Endothelial cell of umbilical vein (primary cell): Measurements from ENCODE around the gene INTS11. TPM values are rescaled to one million over a fixed set of nuclear protein-coding genes. Genes with fewer than 3 reads are reported as not detected.
"Not testable (repeated sequence)": the region's sequence is repeated elsewhere in the genome, so short reads cannot be mapped to it uniquely, and the experiment has no call there.

ENCODE experiments used
- BruUV-seq: library from RNA; stranded (reverse); fragments of 400-500 nt; replicated peaks from 2 replicates; lab custom pipeline; 2021; lab: Mats Ljungman, UMichigan
- CTCF ChIA-PET: fragments of 300-600, 350-600 bp; sonication (Branson Sonifier 250); formaldehyde crosslinking; loops from one replicate; lab custom pipeline; 2021; ENCODE audit warnings: antibody characterized with exemption, inconsistent platforms; lab: Charles Lee
- POLR2A ChIA-PET: fragments of 300-600, 350-600 bp; sonication (Branson Sonifier 250); formaldehyde crosslinking; loops from one replicate; lab custom pipeline; 2021; ENCODE audit warnings: antibody characterized with exemption, inconsistent platforms; lab: Charles Lee
- DNase-seq: peaks from one replicate; pipeline ENCODE4 v3.0.0-alpha.2; 2011; ENCODE audit warnings: low read depth, low spot score
- FAIRE-seq: peaks from 2 replicates; lab custom pipeline; 2011; peaks lifted over from hg19 to GRCh38; lab: Jason Lieb, UNC
- H2AFZ ChIP-seq: 2 replicates; pipeline ENCODE4 v1.6.0; 2012; ENCODE audit warnings: low read depth, low read length, control low read depth, inconsistent platforms
- H3K27ac ChIP-seq: 2 replicates; pipeline ENCODE4 v1.5.1; 2011; ENCODE audit warnings: low read depth, mild to moderate bottlenecking, control low read depth, low read length, moderate library complexity; ENCODE audit not compliant: insufficient read depth
- H3K27me3 ChIP-seq, 2 experiments: 2 replicates each; pipeline versions ENCODE4 v1.6.0 to v1.6.1; 2011; ENCODE audit warnings: low read length in 2 of 2, mixed read lengths in 1 of 2; ENCODE audit not compliant: control insufficient read depth in 2 of 2, insufficient read depth in 2 of 2
- H3K36me3 ChIP-seq, 2 experiments: 2 replicates in 1 of 2; 3 replicates in 1 of 2; pipeline ENCODE4 v1.5.1; 2011; ENCODE audit warnings: low read length in 2 of 2, mild to moderate bottlenecking in 1 of 2, moderate library complexity in 1 of 2; ENCODE audit not compliant: control insufficient read depth in 2 of 2, insufficient read depth in 2 of 2; ENCODE audit errors: extremely low read depth in 1 of 2
- H3K4me1 ChIP-seq: 3 replicates; pipeline ENCODE4 v1.5.1; 2011; ENCODE audit warnings: mild to moderate bottlenecking, low read length; ENCODE audit not compliant: control insufficient read depth, insufficient read depth; ENCODE audit errors: extremely low read depth
- H3K4me2 ChIP-seq: 2 replicates; pipeline ENCODE4 v1.6.1; 2011; ENCODE audit warnings: low read length, control low read depth, mixed read lengths; ENCODE audit not compliant: insufficient read depth
- H3K4me3 ChIP-seq, 3 experiments: fragments of 200-600 bp in 1 of 3; sonication (generic), shearing (Covaris generic) in 1 of 3; replicated peaks in 1 of 3; 2 replicates each; pipeline ENCODE4 v1.5.1; 2011 to 2016; ENCODE audit warnings: control low read depth in 3 of 3, low read length in 3 of 3, mild to moderate bottlenecking in 2 of 3, inconsistent platforms in 1 of 3, low read depth in 1 of 3, moderate library complexity in 1 of 3; ENCODE audit not compliant: insufficient read depth in 1 of 3
- H3K79me2 ChIP-seq: 2 replicates; pipeline ENCODE4 v1.6.0; 2012; ENCODE audit warnings: low read length, inconsistent platforms; ENCODE audit not compliant: control insufficient read depth, insufficient read depth
- H3K9ac ChIP-seq: replicated peaks from 2 replicates; pipeline ENCODE3; 2011; ENCODE audit warnings: low read length, control low read depth; ENCODE audit not compliant: insufficient read depth; ENCODE audit errors: extremely low read depth
- H3K9me1 ChIP-seq: replicated peaks from 3 replicates; pipeline ENCODE4 v1.6.0; 2011; ENCODE audit warnings: mild to moderate bottlenecking, low read length; ENCODE audit not compliant: control insufficient read depth, insufficient read depth; ENCODE audit errors: extremely low read depth
- H3K9me3 ChIP-seq: replicated peaks from 2 replicates; pipeline ENCODE4 v1.5.1; 2012; ENCODE audit warnings: low read length, inconsistent platforms; ENCODE audit not compliant: control insufficient read depth, insufficient read depth
- H4K20me1 ChIP-seq: replicated peaks from 2 replicates; pipeline ENCODE3; 2011; ENCODE audit warnings: mild to moderate bottlenecking, low read length; ENCODE audit not compliant: control insufficient read depth, insufficient read depth; ENCODE audit errors: extremely low read depth
- FOS ChIP-seq: IDR thresholded peaks from 2 replicates; pipeline ENCODE4 v1.6.1; 2011; ENCODE audit warnings: mild to moderate bottlenecking, low read length, moderate library complexity, borderline replicate concordance; ENCODE audit not compliant: insufficient read depth
- POLR2A ChIP-seq: IDR thresholded peaks from 2 replicates; pipeline ENCODE4 v1.6.1; 2012; ENCODE audit warnings: low read depth, mild to moderate bottlenecking, control low read depth, low read length
- dilution Hi-C: fragments of 300-500 bp; cut with MboI; formaldehyde crosslinking; loops from one replicate; pipeline ENCODE4 v1.15.0; 2019; ENCODE audit warnings: low sequenced_read_pairs; ENCODE audit not compliant: extremely low pct_ligation_motif_present
- intact Hi-C: fragments of 100-400 bp; cut with micrococcal nuclease; formaldehyde crosslinking; loops from one replicate; pipeline ENCODE4 v1.10.0; 2022
- polyA plus RNA-seq, 4 experiments: library from polyadenylated mRNA; depleted of rRNA in 3 of 4; stranded (reverse) in 3 of 4; unstranded in 1 of 4; fragments of >200 nt; gene quantifications; 2 replicates each; pipeline versions ENCODE4 v1.2.1 to v1.2.3, GENCODE V29; 2011 to 2012; ENCODE audit warnings: missing spikeins in 1 of 4
- total RNA-seq: library from RNA; stranded (reverse); gene quantifications from 2 replicates; pipeline ENCODE4 v1.2.3, GENCODE V29; 2021

Gene INTS11
- total and polyA plus RNA-seq, 2 donors (not counting 3 experiments of a cell fraction or from before 2014, with no cell fraction given): 132 to 222 TPM

DNA sequence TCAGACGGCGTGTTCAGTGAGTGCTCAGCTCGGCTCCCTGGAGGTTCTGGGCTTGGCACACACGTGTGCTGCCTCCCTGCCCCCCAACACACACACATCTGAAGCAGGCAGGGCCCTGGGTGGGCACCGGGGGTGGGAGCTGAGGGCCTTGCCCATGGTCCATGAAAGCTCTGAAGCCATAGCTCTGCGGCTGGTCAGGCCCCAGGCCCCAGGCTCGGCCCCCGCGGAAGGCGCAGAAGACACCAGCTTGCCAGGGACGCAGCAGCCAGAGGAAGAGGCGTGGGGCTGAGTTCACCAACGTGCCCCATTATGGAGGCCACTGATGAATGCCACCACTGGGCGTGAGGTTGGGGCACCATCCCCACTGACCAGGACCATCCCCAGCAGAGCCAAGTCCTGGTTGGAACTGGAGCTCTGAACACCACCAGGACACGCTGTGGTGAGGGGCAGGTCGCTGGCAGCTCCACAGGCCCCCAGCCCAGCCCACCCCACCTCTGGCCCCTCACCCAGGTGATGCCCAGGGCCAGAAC lies 46.4 kb upstream of the INTS11 start:
- Histone ChIP-seq H2AFZ (no peak overlapping the region), H3K36me3 (peaks cover 0 to 3% of the 10 kb centered on the region in 2 experiments), H3K4me2 (no peak overlapping the region), H3K9me1 (no peaks in the 10 kb centered on the region), H3K9me3 (peaks cover 3% of the 10 kb centered on the region), H3K4me1 (peaks cover 13% of the 10 kb centered on the region), H3K9ac (no peak overlapping the region), H3K27me3 (no peaks in the 10 kb centered on the region), H4K20me1 (no peaks in the 10 kb centered on the region), H3K4me3 (no peak overlapping the region), H3K27ac (no peak overlapping the region), H3K79me2 (peaks cover 19% of the 10 kb centered on the region)
- dilution Hi-C loops (no loop called here), intact Hi-C loops (no loop called here)
- BruUV-seq: no TSS peak
- FAIRE-seq: no peak
- ChIA-PET CTCF (interaction anchor here (1.1 to 2.4 kb wide), 4 partner anchors 17 to 60 kb away, joined by 3 to 8 read pairs (median 3); partner anchors contain the start of genes CCNL2 and DVL1), POLR2A (no interaction called here)
- TF ChIP-seq FOS (no peak), POLR2A (no peak)
- DNase-seq: no peak

DNA sequence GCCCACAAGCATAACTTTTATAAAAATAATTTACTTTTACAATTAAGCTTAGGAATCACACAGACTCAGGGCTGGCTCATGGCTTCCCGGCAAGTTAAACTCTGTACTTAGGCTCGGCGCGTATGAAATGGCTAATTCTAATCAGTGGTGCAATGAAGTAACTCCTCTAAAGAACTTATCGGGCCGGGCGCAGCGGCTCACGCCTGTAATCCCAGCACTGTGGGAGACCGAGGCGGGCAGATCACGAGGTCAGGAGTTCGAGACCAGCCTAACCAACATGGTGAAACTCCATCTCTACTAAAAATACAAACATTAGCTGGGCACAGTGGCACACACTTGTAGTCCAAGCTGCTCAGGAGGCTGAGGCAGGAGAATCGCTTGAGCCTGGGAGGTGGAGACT lies 45.6 kb upstream of the INTS11 start:
- CTCF ChIA-PET, H3K9me3 ChIP-seq, BruUV-seq, H3K9me1 ChIP-seq, H3K27me3 ChIP-seq, H3K9ac ChIP-seq, H3K27ac ChIP-seq, H4K20me1 ChIP-seq, dilution Hi-C loops, FAIRE-seq, H3K36me3 ChIP-seq, H2AFZ ChIP-seq, H3K4me2 ChIP-seq, DNase-seq, H3K4me3 ChIP-seq, intact Hi-C loops, POLR2A ChIA-PET: not testable (repeated sequence)
- peaks cover 13% of the 10 kb centered on the region for H3K4me1 ChIP-seq
- peaks cover 19% of the 10 kb centered on the region for H3K79me2 ChIP-seq
